Activated CD4-positive, alpha-beta memory T cell treated with anti-CD3 and anti-CD28 coated beads, Interleukin-2, amount 10 ng/mL, durations not matched to agents 7 days and 5 days (primary cell): ENCODE results near the gene ADAMTS15. TPM values are rescaled to one million over a fixed set of nuclear protein-coding genes. Genes with fewer than 3 reads are reported as not detected.

Source experiments
- CTCF ChIA-PET: fragments of 350-600 bp; sonication (Branson Sonifier 250); formaldehyde crosslinking; loops from one replicate; lab custom pipeline; 2021; ENCODE audit warnings: antibody characterized with exemption, inconsistent platforms; lab: Charles Lee
- POLR2A ChIA-PET: fragments of 350-600 bp; sonication (Branson Sonifier 250); formaldehyde crosslinking; loops from one replicate; lab custom pipeline; 2021; ENCODE audit warnings: antibody characterized with exemption; lab: Charles Lee
- DNase-seq: peaks from one replicate; pipeline ENCODE4 v3.0.0-alpha.2; 2020
- H3K27ac Mint-ChIP-seq: one replicate; pipeline ENCODE4 v1.8.0; 2021; ENCODE audit warnings: mild to moderate bottlenecking, mixed read lengths
- H3K27me3 Mint-ChIP-seq: one replicate; pipeline ENCODE4 v1.8.0; 2021; ENCODE audit warnings: mixed read lengths
- H3K36me3 Mint-ChIP-seq: one replicate; pipeline ENCODE4 v1.8.0; 2021; ENCODE audit warnings: low read depth, mixed read lengths
- H3K4me1 Mint-ChIP-seq: one replicate; pipeline ENCODE4 v1.8.0; 2021; ENCODE audit warnings: mixed read lengths
- H3K4me3 Mint-ChIP-seq: one replicate; pipeline ENCODE4 v1.8.0; 2021; ENCODE audit warnings: mild to moderate bottlenecking, mixed read lengths
- H3K9me3 Mint-ChIP-seq: one replicate; pipeline ENCODE4 v1.8.0; 2021; ENCODE audit warnings: mixed read lengths
- total RNA-seq, 2 experiments: library from RNA; stranded (reverse); gene quantifications; one replicate each; pipeline ENCODE4 v1.2.3, GENCODE V29; 2021

Gene ADAMTS15
- total RNA-seq, 2 experiments from 2014 or later = not detected

DNA sequence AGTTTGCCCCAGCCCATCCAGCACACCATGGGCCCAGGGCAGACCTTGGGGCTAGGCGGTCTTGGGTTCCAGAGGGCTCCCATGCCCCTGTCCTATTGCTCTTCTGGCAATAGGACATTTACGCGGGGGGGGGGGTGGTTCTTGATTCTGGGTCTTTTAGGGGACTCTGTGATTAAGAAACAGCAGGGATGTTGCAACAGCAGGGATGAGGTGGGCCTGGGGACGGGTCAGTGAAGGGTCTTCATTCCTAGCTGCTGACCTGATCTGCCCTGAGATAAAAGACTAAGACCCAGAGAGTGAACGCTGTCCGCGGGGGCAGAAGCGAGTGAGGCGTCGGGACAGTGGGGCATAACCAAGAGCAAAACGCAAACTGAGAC lies 418 bp upstream of the ADAMTS15 start:
- ChIA-PET POLR2A (no interaction called here), CTCF (interaction anchor here (1.3 to 1.9 kb wide), 3 partner anchors 11 to 414 kb away, joined by 4 to 10 read pairs (median 4); no protein-coding TSS in a partner anchor)
- H3K36me3 Mint-ChIP-seq = no peaks in the 10 kb centered on the region
- H3K4me3 Mint-ChIP-seq = peak overlapping the region; percentile 48
- peaks cover 62% of the 10 kb centered on the region for H3K27me3 Mint-ChIP-seq
- no peaks in the 10 kb centered on the region for H3K9me3 Mint-ChIP-seq
- no peak for DNase-seq
- H3K27ac Mint-ChIP-seq = no peak overlapping the region
- peaks cover 13% of the 10 kb centered on the region for H3K4me1 Mint-ChIP-seq

DNA sequence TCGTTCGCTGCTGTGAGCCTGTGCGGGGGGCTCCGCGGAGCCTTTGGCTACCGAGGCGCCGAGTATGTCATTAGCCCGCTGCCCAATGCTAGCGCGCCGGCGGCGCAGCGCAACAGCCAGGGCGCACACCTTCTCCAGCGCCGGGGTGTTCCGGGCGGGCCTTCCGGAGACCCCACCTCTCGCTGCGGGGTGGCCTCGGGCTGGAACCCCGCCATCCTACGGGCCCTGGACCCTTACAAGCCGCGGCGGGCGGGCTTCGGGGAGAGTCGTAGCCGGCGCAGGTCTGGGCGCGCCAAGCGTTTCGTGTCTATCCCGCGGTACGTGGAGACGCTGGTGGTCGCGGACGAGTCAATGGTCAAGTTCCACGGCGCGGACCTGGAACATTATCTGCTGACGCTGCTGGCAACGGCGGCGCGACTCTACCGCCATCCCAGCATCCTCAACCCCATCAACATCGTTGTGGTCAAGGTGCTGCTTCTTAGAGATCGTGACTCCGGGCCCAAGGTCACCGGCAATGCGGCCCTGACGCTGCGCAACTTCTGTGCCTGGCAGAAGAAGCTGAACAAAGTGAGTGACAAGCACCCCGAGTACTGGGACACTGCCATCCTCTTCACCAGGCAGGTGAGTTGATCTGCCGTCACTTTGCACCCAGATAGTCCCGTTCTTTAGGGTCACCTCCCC lies 1.0 kb downstream of the ADAMTS15 start:
- peaks cover 62% of the 10 kb centered on the region for H3K27me3 Mint-ChIP-seq

DNA sequence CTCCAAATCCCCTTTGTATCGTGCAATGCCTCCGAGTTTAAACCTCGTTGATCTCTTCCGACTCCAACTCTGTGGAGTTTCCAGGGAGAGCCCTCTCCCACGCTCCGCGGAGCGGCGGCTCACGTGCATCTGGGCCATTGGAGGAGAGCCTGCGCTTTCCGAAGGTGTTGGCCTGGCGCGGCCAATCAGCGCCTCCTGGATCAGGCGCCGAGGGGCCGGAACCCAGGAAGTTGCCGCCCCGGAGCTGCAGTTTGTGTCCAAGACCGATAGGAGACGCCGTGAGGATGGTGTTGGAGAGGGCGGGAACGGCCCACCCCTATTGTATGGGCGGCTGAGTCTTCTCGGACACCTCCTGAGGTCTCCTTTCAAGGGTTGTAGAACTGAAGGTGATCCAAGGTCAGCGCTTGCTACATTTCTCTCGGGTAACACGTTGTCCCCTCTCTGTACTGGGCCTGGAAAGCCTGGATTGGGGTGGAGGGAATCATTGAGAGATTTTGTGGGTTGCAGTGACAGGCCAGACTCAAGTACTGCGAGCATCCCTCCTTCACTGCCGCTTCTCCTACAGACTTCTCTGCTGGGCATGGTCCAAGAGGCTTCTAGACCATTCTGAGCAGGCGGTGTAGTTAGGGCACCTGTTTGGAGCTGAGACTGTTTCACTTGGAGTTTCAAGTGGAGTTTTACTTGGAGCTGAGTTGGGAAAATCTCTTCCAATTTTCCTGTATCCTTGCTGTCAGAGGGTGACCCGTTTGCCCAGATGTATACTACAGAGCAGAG lies 1.7 kb downstream of the ADAMTS15 start:
- POLR2A ChIA-PET = no interaction called here
- no peak for DNase-seq
- H3K9me3 Mint-ChIP-seq = no peaks in the 10 kb centered on the region
- peaks cover 68% of the 10 kb centered on the region for H3K27me3 Mint-ChIP-seq
- no peak overlapping the region for H3K4me3 Mint-ChIP-seq
- CTCF ChIA-PET = interaction anchor here (1.1 to 1.4 kb wide), 2 partner anchors 19 to 25 kb away, joined by 3 to 6 read pairs; no protein-coding TSS in a partner anchor
- H3K4me1 Mint-ChIP-seq = peaks cover 13% of the 10 kb centered on the region
- H3K36me3 Mint-ChIP-seq = no peaks in the 10 kb centered on the region
- H3K27ac Mint-ChIP-seq = no peak overlapping the region

More for the DNA sequence above, 1.0 kb downstream of the ADAMTS15 start:
- H3K27ac Mint-ChIP-seq = peak overlapping the region; percentile 26
- ChIA-PET CTCF (interaction anchor here (1.4 kb wide), 1 partner anchor 18 kb away, joined by 6 read pairs; no protein-coding TSS in a partner anchor), POLR2A (no interaction called here)
- H3K9me3 Mint-ChIP-seq = no peaks in the 10 kb centered on the region
- H3K36me3 Mint-ChIP-seq = no peaks in the 10 kb centered on the region
- H3K4me3 Mint-ChIP-seq = peak overlapping the region; percentile 10
- no peak for DNase-seq
- H3K4me1 Mint-ChIP-seq = peaks cover 13% of the 10 kb centered on the region

DNA sequence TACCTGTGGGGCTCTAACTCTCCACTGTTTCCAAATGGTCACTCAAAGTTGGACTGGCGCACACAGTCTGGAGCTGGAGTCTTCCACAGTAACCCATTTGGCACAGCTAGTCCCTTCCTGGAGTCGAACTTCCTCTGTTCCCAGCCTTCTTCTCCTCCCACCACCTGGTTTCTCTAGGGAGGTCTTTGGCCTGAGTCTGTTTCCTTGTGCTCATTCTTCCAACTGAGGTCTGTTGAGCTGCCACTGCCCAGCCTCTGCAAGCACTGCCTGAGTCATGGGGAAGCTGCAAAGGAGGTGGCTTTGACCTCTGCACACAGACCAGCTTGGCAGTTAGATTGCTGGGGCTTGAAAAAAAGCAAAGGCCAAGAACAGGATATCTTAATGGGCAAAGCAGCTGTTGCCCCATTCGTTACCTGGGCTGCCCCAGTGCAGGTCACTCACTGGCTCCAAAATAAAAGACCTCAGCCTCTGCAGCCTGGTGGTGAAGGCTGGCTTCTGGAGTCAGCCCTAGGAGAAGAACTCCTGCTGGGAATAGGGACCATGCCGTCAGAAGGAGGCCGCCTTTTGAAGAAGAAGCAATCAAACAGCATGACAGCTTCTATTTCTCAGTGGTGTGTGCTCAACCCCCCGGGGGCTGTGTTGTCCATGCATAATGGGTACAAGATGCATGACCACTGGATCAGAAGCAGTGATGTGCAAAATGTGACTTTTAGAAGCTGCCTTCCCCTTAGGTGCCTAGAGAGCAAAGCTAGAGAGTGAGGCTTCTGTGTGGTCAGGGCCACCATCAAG lies 3.0 kb downstream of the ADAMTS15 start:
- H3K4me3 Mint-ChIP-seq = no peak overlapping the region
- no peak for DNase-seq
- H3K9me3 Mint-ChIP-seq = no peaks in the 10 kb centered on the region
- CTCF ChIA-PET = interaction anchor here (1.1 to 2.6 kb wide), 2 partner anchors 23 to 411 kb away, joined by 3 to 9 read pairs; no protein-coding TSS in a partner anchor
- H3K27ac Mint-ChIP-seq = no peak overlapping the region
- H3K36me3 Mint-ChIP-seq = no peaks in the 10 kb centered on the region
- POLR2A ChIA-PET = no interaction called here
- H3K4me1 Mint-ChIP-seq = peaks cover 13% of the 10 kb centered on the region
- H3K27me3 Mint-ChIP-seq = peaks cover 63% of the 10 kb centered on the region

DNA sequence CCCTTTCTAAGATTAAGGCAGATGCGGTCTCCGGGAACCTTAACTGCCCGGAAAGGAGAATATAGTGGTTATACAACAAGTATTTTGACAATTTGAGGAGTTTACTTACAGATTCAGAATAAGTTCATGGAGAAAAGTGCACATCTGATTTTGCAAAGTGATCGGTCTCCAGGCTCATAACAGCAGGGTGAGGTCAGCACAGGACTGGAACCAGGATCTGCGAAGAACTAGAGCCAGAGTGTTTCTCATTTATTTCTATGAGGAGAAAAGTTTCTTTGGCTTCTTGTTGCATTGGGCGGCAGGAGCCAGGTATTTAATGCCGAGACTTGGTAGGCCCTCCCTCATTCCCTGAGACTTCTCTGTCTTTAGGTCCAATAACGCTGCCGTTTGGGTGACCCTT lies 3.7 kb downstream of the ADAMTS15 start:
- Mint-ChIP-seq H3K9me3 (no peaks in the 10 kb centered on the region), H3K36me3 (no peaks in the 10 kb centered on the region), H3K4me3 (no peak overlapping the region), H3K27me3 (peaks cover 56% of the 10 kb centered on the region), H3K27ac (no peak overlapping the region), H3K4me1 (peaks cover 13% of the 10 kb centered on the region)
- no peak for DNase-seq
- CTCF ChIA-PET = interaction anchor here (2.6 kb wide), 1 partner anchor 411 kb away, joined by 9 read pairs; no protein-coding TSS in a partner anchor
- POLR2A ChIA-PET = no interaction called here

DNA sequence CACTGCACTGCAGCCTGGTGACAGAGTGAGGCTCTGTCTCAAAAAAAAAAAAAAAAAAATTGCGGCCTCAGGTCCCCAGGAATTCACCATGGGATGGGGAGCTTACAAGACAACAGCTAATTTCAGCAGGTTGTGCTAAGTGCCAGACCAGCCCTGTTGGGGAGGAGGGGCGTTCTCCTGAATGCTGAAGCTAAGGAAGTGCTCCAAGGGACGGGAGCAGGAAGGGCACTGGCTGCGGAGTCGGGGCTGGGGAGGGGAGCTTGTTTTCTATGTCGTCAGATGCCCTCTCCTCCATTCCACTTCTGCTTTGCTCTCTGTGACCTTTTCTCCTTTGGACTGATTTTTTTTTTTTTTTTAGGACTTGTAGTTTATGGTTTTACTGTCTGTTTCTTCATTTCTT lies 4.5 kb downstream of the ADAMTS15 start:
- H3K27ac Mint-ChIP-seq = no peak overlapping the region
- no peak overlapping the region for H3K4me3 Mint-ChIP-seq
- peaks cover 52% of the 10 kb centered on the region for H3K27me3 Mint-ChIP-seq
- ChIA-PET CTCF (interaction anchor here (1.2 to 2.6 kb wide), 2 partner anchors 18 to 410 kb away, joined by 5 to 9 read pairs; no protein-coding TSS in a partner anchor), POLR2A (interaction anchor here (0.6 kb wide), 1 partner anchor 126 kb away, joined by 4 read pairs; no protein-coding TSS in a partner anchor)
- H3K36me3 Mint-ChIP-seq = no peaks in the 10 kb centered on the region
- H3K9me3 Mint-ChIP-seq = no peaks in the 10 kb centered on the region
- H3K4me1 Mint-ChIP-seq = peaks cover 12% of the 10 kb centered on the region
- no peak for DNase-seq

DNA sequence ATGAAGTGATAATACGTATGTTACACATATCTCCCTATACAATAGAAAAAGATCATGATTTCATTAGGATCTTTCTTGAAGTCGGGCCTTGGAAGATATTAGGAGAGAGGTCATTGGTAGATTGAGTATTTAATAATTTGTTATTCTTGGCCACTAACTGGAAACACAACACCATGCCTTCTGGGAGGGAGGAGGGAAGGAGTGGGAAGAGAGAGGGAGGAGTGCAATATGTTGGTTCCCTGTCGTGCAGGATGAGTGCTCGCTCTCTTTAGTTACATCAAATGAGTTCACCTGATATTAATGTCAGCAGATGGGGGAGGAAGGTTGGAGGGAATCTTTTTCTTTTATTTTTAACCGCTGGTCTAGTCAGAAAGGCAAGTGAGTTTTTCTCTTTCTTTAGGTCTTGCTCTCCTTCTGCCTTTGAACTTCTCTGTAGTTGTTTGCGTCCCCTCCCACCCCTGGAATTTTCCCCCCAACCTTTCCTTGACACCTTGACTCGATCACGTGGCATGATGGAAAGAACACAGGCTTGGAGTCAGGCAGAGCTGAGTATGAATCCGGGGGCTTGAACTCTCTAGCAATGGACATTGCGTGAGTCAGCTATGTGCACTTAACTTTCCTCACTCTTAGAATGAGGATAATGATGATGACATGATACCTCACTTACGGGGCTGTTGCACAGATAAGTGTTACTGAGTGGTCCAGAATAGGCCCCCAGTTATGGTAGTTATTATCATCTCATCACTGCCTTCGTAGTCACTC lies 6.2 kb downstream of the ADAMTS15 start:
- H3K27ac Mint-ChIP-seq = no peak overlapping the region
- CTCF ChIA-PET = no interaction called here
- no peaks in the 10 kb centered on the region for H3K36me3 Mint-ChIP-seq
- H3K27me3 Mint-ChIP-seq = peaks cover 40% of the 10 kb centered on the region
- POLR2A ChIA-PET = no interaction called here
- H3K9me3 Mint-ChIP-seq = no peaks in the 10 kb centered on the region
- DNase-seq = no peak
- H3K4me1 Mint-ChIP-seq = peaks cover 4% of the 10 kb centered on the region
- no peak overlapping the region for H3K4me3 Mint-ChIP-seq

DNA sequence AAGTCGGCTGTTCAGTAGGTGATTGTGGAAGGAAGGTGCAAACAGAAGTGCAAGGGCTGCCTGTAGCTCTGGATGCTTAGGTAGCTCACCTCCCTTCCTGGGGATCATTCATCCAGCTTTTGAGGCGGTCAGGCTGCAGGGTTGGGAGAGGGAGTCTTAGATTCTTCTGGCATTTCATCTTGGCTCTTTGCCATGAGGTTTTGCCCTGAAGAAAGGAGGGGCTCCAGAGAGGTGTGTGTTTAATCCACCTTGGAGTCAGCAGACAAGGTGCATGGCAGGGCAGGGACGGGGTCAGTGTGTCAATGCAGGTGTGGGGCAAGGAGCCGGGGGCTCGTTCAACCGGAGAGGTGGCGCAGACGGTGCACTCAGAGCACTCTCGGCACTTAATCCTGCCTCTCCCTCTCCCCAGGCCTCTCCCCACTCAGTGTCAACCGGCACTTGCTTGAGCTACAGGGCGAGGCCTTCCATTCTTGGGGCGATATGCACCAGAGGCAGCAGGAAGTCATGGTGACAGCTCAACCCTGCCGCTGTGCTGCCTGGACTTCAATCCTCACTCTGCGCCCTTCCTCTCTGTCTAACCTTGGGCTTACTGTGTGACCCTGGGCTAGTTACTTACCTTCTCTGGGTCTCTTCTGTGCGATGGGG lies 7.2 kb downstream of the ADAMTS15 start:
- DNase-seq = no peak
- Mint-ChIP-seq H3K27me3 (peaks cover 32% of the 10 kb centered on the region), H3K4me3 (no peak overlapping the region), H3K4me1 (no peaks in the 10 kb centered on the region), H3K27ac (no peak overlapping the region), H3K36me3 (no peaks in the 10 kb centered on the region), H3K9me3 (no peaks in the 10 kb centered on the region)
- ChIA-PET CTCF (no interaction called here), POLR2A (no interaction called here)

DNA sequence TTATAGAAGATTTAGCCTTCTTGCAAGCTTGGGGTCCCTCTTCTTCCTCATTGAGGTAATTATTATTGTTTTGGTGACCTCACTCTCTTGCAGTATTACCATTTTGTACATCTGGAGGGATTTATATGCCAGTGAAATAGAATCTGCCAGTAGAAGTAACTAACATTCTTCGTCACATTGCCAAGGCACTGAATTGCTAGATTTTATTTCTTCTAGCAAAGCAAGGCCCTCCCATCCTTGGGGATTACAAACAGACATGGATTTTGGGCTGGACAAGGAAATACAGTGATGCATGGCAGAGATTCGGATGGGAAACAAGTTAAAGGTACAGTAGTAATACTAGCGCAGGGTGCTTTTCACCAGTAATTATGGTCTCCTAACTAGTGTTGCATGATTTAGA lies 7.8 kb downstream of the ADAMTS15 start:
- no peaks in the 10 kb centered on the region for H3K4me1 Mint-ChIP-seq
- H3K27ac Mint-ChIP-seq = no peak overlapping the region
- H3K36me3 Mint-ChIP-seq = no peaks in the 10 kb centered on the region
- no peaks in the 10 kb centered on the region for H3K9me3 Mint-ChIP-seq
- CTCF ChIA-PET = no interaction called here
- DNase-seq = no peak
- POLR2A ChIA-PET = no interaction called here
- H3K4me3 Mint-ChIP-seq = no peak overlapping the region
- H3K27me3 Mint-ChIP-seq = peaks cover 26% of the 10 kb centered on the region

DNA sequence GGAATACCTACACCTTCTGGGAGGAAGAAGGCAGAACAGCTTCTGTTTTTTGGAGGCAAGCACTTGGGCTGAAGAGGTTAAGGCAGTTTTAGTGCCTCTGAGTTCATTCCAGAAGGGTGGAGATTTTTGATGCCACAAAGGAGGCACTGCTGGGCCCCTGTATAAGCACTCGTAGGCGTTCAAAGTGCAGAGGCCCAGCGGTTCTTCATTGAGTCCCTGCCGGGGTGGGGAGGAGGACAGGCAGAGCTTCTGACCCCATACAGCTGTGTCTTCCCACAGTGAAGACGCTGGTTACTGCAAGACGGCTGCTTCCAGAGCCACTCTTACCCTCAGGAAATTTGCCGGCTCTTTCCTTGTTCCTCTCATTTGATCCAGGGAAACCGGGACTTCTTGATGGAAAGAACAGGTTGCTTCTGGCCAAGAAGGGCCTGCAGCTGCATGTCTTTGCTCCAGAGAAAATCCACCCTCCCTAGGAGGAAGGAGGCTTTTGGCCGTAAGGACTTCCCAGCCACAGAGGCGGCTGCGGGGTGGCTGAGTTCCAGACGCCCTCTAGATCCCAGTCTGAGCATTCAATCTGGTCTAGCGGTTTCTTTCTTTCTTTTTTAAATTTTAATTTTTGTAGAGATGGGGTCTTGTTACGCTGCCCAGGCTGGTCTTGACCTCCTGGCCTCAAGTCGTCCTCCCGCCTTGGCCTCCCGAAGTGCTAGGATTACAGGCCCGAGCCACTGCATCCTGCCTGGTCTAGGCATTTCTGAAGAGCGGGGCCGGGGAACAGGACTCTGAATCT lies 9.4 kb downstream of the ADAMTS15 start:
- no peak overlapping the region for H3K27ac Mint-ChIP-seq
- H3K4me1 Mint-ChIP-seq = no peaks in the 10 kb centered on the region
- H3K36me3 Mint-ChIP-seq = no peaks in the 10 kb centered on the region
- ChIA-PET CTCF (no interaction called here), POLR2A (no interaction called here)
- H3K9me3 Mint-ChIP-seq = no peaks in the 10 kb centered on the region
- peaks cover 18% of the 10 kb centered on the region for H3K27me3 Mint-ChIP-seq
- H3K4me3 Mint-ChIP-seq = no peak overlapping the region
- DNase-seq = no peak

DNA sequence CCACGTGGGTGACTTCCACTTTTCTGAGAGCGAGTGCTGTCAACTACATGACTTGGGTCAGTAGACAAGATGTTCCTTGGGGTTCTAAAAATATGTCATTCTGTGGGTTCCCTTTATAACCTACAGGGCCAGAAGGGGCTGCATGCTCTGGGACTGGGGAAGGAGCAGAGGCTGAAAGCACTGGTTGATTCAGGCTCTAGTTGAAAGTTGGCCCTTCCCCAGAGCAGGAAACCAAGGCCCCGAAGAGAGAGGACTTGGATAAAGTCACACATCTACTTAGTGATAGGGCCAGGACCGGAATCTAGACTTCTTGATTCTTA lies 9.9 kb downstream of the ADAMTS15 start:
- H3K36me3 Mint-ChIP-seq = no peaks in the 10 kb centered on the region
- no peak overlapping the region for H3K27ac Mint-ChIP-seq

More for the DNA sequence above, 9.9 kb downstream of the ADAMTS15 start:
- H3K4me3 Mint-ChIP-seq = no peak overlapping the region
- CTCF ChIA-PET = no interaction called here
- H3K9me3 Mint-ChIP-seq = no peaks in the 10 kb centered on the region
- POLR2A ChIA-PET = no interaction called here
- DNase-seq = no peak
- H3K4me1 Mint-ChIP-seq = no peaks in the 10 kb centered on the region
- peaks cover 18% of the 10 kb centered on the region for H3K27me3 Mint-ChIP-seq
